GM10847 (cell line): ENCODE data around the gene FLACC1.

Experiments
- POLR2A ChIP-seq: IDR thresholded peaks from 2 replicates; pipeline ENCODE4 v1.6.1; 2011; ENCODE audit not compliant: insufficient read length; ENCODE audit errors: extremely low read depth

Gene FLACC1

GRCh38 chr2:201361078-201361733 lies 4.1 kb upstream of the FLACC1 start:
- TF ChIP-seq POLR2A: no peak

GRCh38 chr2:201360256-201360655 lies 3.1 kb upstream of the FLACC1 start:
- no peak for TF ChIP-seq POLR2A

GRCh38 chr2:201358684-201359083 lies 1.5 kb upstream of the FLACC1 start:
- TF ChIP-seq POLR2A: no peak

- TF ChIP-seq POLR2A: no peak
Observed at GRCh38 chr2:201353116-201353515, 4.0 kb downstream of the FLACC1 start.

GRCh38 chr2:201350879-201351278 lies 6.3 kb downstream of the FLACC1 start:
- no peak for TF ChIP-seq POLR2A

GRCh38 chr2:201349601-201350000 lies 7.5 kb downstream of the FLACC1 start:
- TF ChIP-seq POLR2A: no peak

- no peak for TF ChIP-seq POLR2A
Observed at GRCh38 chr2:201348758-201349157, 8.4 kb downstream of the FLACC1 start.

- no peak for TF ChIP-seq POLR2A
Observed at GRCh38 chr2:201347138-201347537, 10.0 kb downstream of the FLACC1 start.

- TF ChIP-seq POLR2A: no peak
Observed at GRCh38 chr2:201345625-201346213, 11.4 kb downstream of the FLACC1 start.

GRCh38 chr2:201344663-201345366 lies 12.3 kb downstream of the FLACC1 start:
- no peak for TF ChIP-seq POLR2A

- no peak for TF ChIP-seq POLR2A
Observed at GRCh38 chr2:201343559-201343958, 13.6 kb downstream of the FLACC1 start.

- TF ChIP-seq POLR2A: no peak
Observed at GRCh38 chr2:201342923-201343322, 14.2 kb downstream of the FLACC1 start.

GRCh38 chr2:201329409-201329808 lies 27.7 kb downstream of the FLACC1 start:
- no peak for TF ChIP-seq POLR2A

GRCh38 chr2:201327678-201328077 lies 29.5 kb downstream of the FLACC1 start:
- TF ChIP-seq POLR2A: no peak

- TF ChIP-seq POLR2A: no peak
Observed at GRCh38 chr2:201322772-201323171, 34.4 kb downstream of the FLACC1 start.

GRCh38 chr2:201320701-201321100 lies 36.4 kb downstream of the FLACC1 start:
- no peak for TF ChIP-seq POLR2A

GRCh38 chr2:201320257-201320656 lies 36.9 kb downstream of the FLACC1 start:
- no peak for TF ChIP-seq POLR2A

- no peak for TF ChIP-seq POLR2A
Observed at GRCh38 chr2:201319511-201319910, 37.6 kb downstream of the FLACC1 start.
